Spleen (tissue), 11 donors: ENCODE data around the gene KDM6B. TPM values are rescaled to one million over a fixed set of nuclear protein-coding genes. Genes with fewer than 3 reads are reported as not detected.
A peak's percentile ranks its signal among the peaks of the same experiment; 100 is the strongest.

Experiments used
- DNase-seq: peaks from one replicate; pipeline ENCODE4 v3.0.0-alpha.2; 2020
- H3K27ac ChIP-seq, 8 donors: fragments of 200-600 bp; sonication (generic) in 7 of 8; 1 replicate in 4 of 8; 2 replicates in 4 of 8; pipeline versions ENCODE4 v1.5.0 to v1.8.0; 2016 to 2021; ENCODE audit warnings: inconsistent platforms in 4 of 8, mild to moderate bottlenecking in 4 of 8, moderate library complexity in 1 of 8
- H3K27me3 ChIP-seq, 7 donors: fragments of 200-600 bp; sonication (generic) in 6 of 7; replicated peaks in 1 of 7; 1 replicate in 4 of 7; 2 replicates in 3 of 7; pipeline versions ENCODE4 v1.5.0 to v1.8.0; 2016 to 2021; ENCODE audit warnings: inconsistent platforms in 3 of 7, mild to moderate bottlenecking in 1 of 7
- H3K36me3 ChIP-seq, 6 donors: fragments of 200-600 bp; sonication (generic) in 5 of 6; 1 replicate in 4 of 6; 2 replicates in 2 of 6; pipeline versions ENCODE4 v1.5.0 to v1.8.0; 2016 to 2021; ENCODE audit warnings: inconsistent platforms in 2 of 6
- H3K4me1 ChIP-seq, 6 donors: fragments of 200-600 bp; sonication (generic) in 5 of 6; 1 replicate in 3 of 6; 2 replicates in 3 of 6; pipeline versions ENCODE4 v1.5.0 to v1.8.0; 2016 to 2021; ENCODE audit warnings: inconsistent platforms in 3 of 6
- H3K4me3 ChIP-seq, 8 donors: fragments of 200-600 bp; sonication (generic) in 7 of 8; 1 replicate in 4 of 8; 2 replicates in 4 of 8; pipeline versions ENCODE4 v1.5.0 to v1.8.0; 2016 to 2021; ENCODE audit warnings: inconsistent platforms in 4 of 8, mild to moderate bottlenecking in 4 of 8, moderate library complexity in 2 of 8
- H3K9me3 ChIP-seq, 8 donors: fragments of 200-600 bp; sonication (generic) in 7 of 8; 1 replicate in 4 of 8; 2 replicates in 4 of 8; pipeline versions ENCODE4 v1.5.0 to v1.8.0; 2016 to 2021; ENCODE audit warnings: inconsistent platforms in 4 of 8
- POLR2A ChIP-seq, 3 donors: fragments of 450-650 bp; IDR thresholded peaks; one replicate each; pipeline ENCODE4 v1.5.1; 2017; ENCODE audit warnings: antibody characterized with exemption in 3 of 3, mild to moderate bottlenecking in 1 of 3
- POLR2AphosphoS5 ChIP-seq, 3 donors: sonication (generic); formaldehyde crosslinking; IDR thresholded peaks; one replicate each; pipeline ENCODE4 v1.5.1; 2017; ENCODE audit warnings: antibody characterized with exemption in 3 of 3
- WGBS, 5 donors: extraction: QIAGEN DNeasy Blood & Tissue Kit in 3 of 5; methylation state at CpG; one replicate each; pipeline versions ENCODE4 v1.1.5 to v1.1.7; 2013 to 2018; 5-methylcytosine and 5-hydroxymethylcytosine counted together
- intact Hi-C: fragments of 100-400 bp; cut with DNase I; formaldehyde crosslinking; loops from one replicate; pipeline ENCODE4 v1.15.0; 2023; ENCODE audit warnings: low total_unique reads
- polyA plus RNA-seq, 3 donors: library from polyadenylated mRNA; stranded (reverse); fragments of 200-250 nt; gene quantifications; one replicate each; pipeline ENCODE4 v1.2.1, GENCODE V29; 2013
- total RNA-seq, 7 donors: library from RNA; depleted of rRNA in 3 of 7; stranded (reverse); fragments of >200 nt in 3 of 7; fragmentation: NEBNext Ultra II Directional in 4 of 7; extraction: Animal tissue kit (Norgen Biotek cat#: 25700) in 4 of 7; gene quantifications; one replicate each; pipeline versions ENCODE4 v1.1.0 to v1.2.1, GENCODE V29; 2016 to 2021
- TF ChIP-seq, protein P1 (sequence below), 11 experiments: fragments of 200-600 bp in 7 of 11; fragments of 450-650 bp in 4 of 11; sonication (generic) in 4 of 11; IDR thresholded peaks in 8 of 11; conservative IDR thresholded peaks in 3 of 11; 1 replicate in 7 of 11; 2 replicates in 4 of 11; pipeline versions ENCODE4 v1.4.0 to v1.8.0; 2016 to 2021; ENCODE audit warnings: antibody characterized with exemption in 11 of 11, inconsistent platforms in 4 of 11, mild to moderate bottlenecking in 1 of 11
- donor health status: healthy with polysubstance abuse.
- donor health status: DM: no; HTN: no; CAD: no; lungs with moderate emphysema.
- donor health status: DM: no; HTN: no; CAD: no.
- donor health status: Bipolar disorder and iron deficiency.
- donor health status: healthy.
- donor health status: DM: no; HTN: no; CAD: no.
- donor health status: DM: yes; HTN: yes; CAD: no.

Gene KDM6B
- total and polyA plus RNA-seq, 10 donors = 2.9 to 110 (median 48.8) TPM

GRCh38 chr17:7818026-7818425 lies 16.0 kb upstream of the KDM6B start:
- H3K9me3 ChIP-seq = no peaks in the 10 kb centered on the region

GRCh38 chr17:7818746-7819645 lies 15.0 kb upstream of the KDM6B start:
- WGBS, 5 donors = 85 to 90% (median 86%) methylated on average over 21 to 27 of the region's 27 CpGs
- intact Hi-C loops = no loop called here
- Histone ChIP-seq H3K36me3 (no peaks in the 10 kb centered on the region), H3K4me3 (no peak overlapping the region), H3K4me1 (peaks cover 0 to 5% (median 0%) of the 10 kb centered on the region in 6 donors), H3K9me3 (no peaks in the 10 kb centered on the region), H3K27ac (no peak overlapping the region), H3K27me3 (peaks cover 0 to 3% (median 0%) of the 10 kb centered on the region in 7 donors)
- TF ChIP-seq POLR2AphosphoS5 (IDR thresholded peaks at IDR 0.05) (no peak), POLR2A (IDR thresholded peaks at IDR 0.05) (no peak)
- TF ChIP-seq, protein P1, sequence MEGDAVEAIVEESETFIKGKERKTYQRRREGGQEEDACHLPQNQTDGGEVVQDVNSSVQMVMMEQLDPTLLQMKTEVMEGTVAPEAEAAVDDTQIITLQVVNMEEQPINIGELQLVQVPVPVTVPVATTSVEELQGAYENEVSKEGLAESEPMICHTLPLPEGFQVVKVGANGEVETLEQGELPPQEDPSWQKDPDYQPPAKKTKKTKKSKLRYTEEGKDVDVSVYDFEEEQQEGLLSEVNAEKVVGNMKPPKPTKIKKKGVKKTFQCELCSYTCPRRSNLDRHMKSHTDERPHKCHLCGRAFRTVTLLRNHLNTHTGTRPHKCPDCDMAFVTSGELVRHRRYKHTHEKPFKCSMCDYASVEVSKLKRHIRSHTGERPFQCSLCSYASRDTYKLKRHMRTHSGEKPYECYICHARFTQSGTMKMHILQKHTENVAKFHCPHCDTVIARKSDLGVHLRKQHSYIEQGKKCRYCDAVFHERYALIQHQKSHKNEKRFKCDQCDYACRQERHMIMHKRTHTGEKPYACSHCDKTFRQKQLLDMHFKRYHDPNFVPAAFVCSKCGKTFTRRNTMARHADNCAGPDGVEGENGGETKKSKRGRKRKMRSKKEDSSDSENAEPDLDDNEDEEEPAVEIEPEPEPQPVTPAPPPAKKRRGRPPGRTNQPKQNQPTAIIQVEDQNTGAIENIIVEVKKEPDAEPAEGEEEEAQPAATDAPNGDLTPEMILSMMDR (IDR thresholded peaks at IDR 0.05 in 8 of 11, conservative IDR thresholded peaks at IDR 0.05 in 3 of 11) = no peak
- peak; percentile 59 for DNase-seq

More at GRCh38 chr17:7818026-7818425, 16.0 kb upstream of the KDM6B start:
- intact Hi-C loops = no loop called here
- H3K4me1 ChIP-seq = peaks cover 0 to 5% (median 0%) of the 10 kb centered on the region in 6 donors
- H3K27me3 ChIP-seq = no peaks in the 10 kb centered on the region
- no peak overlapping the region for H3K4me3 ChIP-seq
- 81 to 90% (median 84%) methylated on average over 8 to 10 of the region's 10 CpGs for WGBS, 5 donors
- H3K27ac ChIP-seq = no peak overlapping the region
- TF ChIP-seq POLR2A (IDR thresholded peaks at IDR 0.05) (no peak), POLR2AphosphoS5 (IDR thresholded peaks at IDR 0.05) (no peak)
- TF ChIP-seq, protein P1 (IDR thresholded peaks at IDR 0.05 in 8 of 11, conservative IDR thresholded peaks at IDR 0.05 in 3 of 11) = no peak
- no peaks in the 10 kb centered on the region for H3K36me3 ChIP-seq
- peak; percentile 28 for DNase-seq

DNA sequence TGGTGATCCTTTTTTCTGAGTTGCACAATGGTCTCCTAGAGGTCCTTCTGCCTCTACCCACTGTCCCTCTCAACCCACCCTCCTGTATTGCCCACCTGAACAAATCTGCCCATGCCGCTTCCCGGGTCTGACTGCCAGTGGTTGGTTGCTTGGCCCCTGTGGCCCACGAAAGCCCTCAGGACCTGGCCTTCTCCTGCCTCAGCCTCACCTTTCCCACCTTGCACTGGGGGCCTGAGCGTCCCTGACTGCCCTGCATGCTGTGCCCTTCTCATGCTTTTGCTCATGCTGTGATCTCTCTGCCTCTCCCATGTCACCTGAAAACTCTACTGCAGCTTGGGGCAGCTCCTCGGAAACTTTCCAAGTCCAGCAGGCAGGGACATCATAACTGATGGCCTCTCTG lies 13.8 kb upstream of the KDM6B start:
- intact Hi-C loops = loop anchor here (5.0 to 10.0 kb wide), 2 partner anchors 167 to 235 kb away; no protein-coding TSS in a partner anchor
- 76 to 87% (median 83%) methylated on average over 5 of the region's 5 CpGs for WGBS, 5 donors
- Histone ChIP-seq H3K27ac (no peak overlapping the region), H3K27me3 (peaks cover 0 to 3% (median 0%) of the 10 kb centered on the region in 7 donors), H3K36me3 (no peaks in the 10 kb centered on the region), H3K4me1 (peaks cover 0 to 5% (median 0%) of the 10 kb centered on the region in 6 donors), H3K9me3 (no peaks in the 10 kb centered on the region), H3K4me3 (no peak overlapping the region)
- TF ChIP-seq POLR2AphosphoS5 (IDR thresholded peaks at IDR 0.05) = no peak
- TF ChIP-seq POLR2A (IDR thresholded peaks at IDR 0.05) = no peak
- TF ChIP-seq, protein P1 (IDR thresholded peaks at IDR 0.05 in 8 of 11, conservative IDR thresholded peaks at IDR 0.05 in 3 of 11) = no peak
- peak; percentile 61 for DNase-seq

DNA sequence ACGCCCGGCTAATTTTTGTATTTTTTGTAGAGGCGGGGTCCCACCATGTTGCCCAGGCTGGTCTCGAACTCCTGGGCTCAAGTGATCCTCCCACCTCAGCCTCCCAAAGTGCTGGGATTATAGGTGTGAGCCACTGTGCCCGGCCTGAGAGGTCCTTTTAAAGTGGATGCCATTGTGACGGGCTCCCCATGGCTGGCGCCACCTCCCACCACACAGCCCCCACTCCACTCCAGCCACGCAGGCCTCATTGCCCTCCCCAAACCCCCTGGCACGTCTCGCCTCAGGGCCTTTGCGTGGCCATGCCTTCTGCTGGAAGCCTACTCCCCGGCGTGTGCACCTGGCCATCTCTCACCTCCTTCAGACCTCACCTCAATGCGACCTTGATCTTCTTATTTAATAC lies 11.9 kb upstream of the KDM6B start:
- H3K36me3 ChIP-seq = no peaks in the 10 kb centered on the region
- WGBS, 5 donors = 76 to 86% (median 78%) methylated on average over 14 of the region's 14 CpGs
- H3K27ac ChIP-seq = no peak overlapping the region
- H3K27me3 ChIP-seq = peaks cover 0 to 3% (median 0%) of the 10 kb centered on the region in 7 donors
- TF ChIP-seq POLR2A (IDR thresholded peaks at IDR 0.05) (no peak), POLR2AphosphoS5 (IDR thresholded peaks at IDR 0.05) (no peak)
- TF ChIP-seq, protein P1 (IDR thresholded peaks at IDR 0.05 in 8 of 11, conservative IDR thresholded peaks at IDR 0.05 in 3 of 11) = no peak
- peaks cover 0 to 5% (median 0%) of the 10 kb centered on the region in 6 donors for H3K4me1 ChIP-seq
- intact Hi-C loops = loop anchor here (5.0 to 10.0 kb wide), 2 partner anchors 165 to 233 kb away; no protein-coding TSS in a partner anchor
- H3K9me3 ChIP-seq = no peaks in the 10 kb centered on the region
- H3K4me3 ChIP-seq = no peak overlapping the region
- peak; percentile 57 for DNase-seq
